ENCODE results near the gene WASF3.

The WASF3 gene

GRCh38 chr13:26541041-26541440 lies 16.4 kb upstream of the WASF3 start:
- H3K4me1 ChIP-seq (ENCODE audit: insufficient read depth, low read length, severe bottlenecking): no peaks in the 10 kb centered on the region
- no peaks in the 10 kb centered on the region; the same call in 1 of the 2 replicates for H3K27me3 ChIP-seq (ENCODE audit: insufficient read depth, low read length)
- H3K4me3 ChIP-seq (ENCODE audit: low read depth, low read length, poor library complexity, severe bottlenecking): no peak overlapping the region
- H3K9me3 ChIP-seq (ENCODE audit: low read length): no peaks in the 10 kb centered on the region
- no peak overlapping the region for H3K4me2 ChIP-seq (ENCODE audit: low read length)
- H2AFZ ChIP-seq (ENCODE audit: low read length): no peak overlapping the region
- H3K36me3 ChIP-seq (ENCODE audit: insufficient read depth, low read length): no peaks in the 10 kb centered on the region
- TF ChIP-seq, protein P1, sequence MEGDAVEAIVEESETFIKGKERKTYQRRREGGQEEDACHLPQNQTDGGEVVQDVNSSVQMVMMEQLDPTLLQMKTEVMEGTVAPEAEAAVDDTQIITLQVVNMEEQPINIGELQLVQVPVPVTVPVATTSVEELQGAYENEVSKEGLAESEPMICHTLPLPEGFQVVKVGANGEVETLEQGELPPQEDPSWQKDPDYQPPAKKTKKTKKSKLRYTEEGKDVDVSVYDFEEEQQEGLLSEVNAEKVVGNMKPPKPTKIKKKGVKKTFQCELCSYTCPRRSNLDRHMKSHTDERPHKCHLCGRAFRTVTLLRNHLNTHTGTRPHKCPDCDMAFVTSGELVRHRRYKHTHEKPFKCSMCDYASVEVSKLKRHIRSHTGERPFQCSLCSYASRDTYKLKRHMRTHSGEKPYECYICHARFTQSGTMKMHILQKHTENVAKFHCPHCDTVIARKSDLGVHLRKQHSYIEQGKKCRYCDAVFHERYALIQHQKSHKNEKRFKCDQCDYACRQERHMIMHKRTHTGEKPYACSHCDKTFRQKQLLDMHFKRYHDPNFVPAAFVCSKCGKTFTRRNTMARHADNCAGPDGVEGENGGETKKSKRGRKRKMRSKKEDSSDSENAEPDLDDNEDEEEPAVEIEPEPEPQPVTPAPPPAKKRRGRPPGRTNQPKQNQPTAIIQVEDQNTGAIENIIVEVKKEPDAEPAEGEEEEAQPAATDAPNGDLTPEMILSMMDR (IDR thresholded peaks at IDR 0.05; ENCODE audit: low read length): no peak
- TF ChIP-seq EZH2 (IDR thresholded peaks at IDR 0.05; ENCODE audit: borderline replicate concordance, low read length): no peak
- no peaks in the 10 kb centered on the region for H3F3A ChIP-seq (ENCODE audit: insufficient read depth, low read length)
- H4K20me1 ChIP-seq (ENCODE audit: insufficient read depth, low read length): no peaks in the 10 kb centered on the region
- H3K9me2 ChIP-seq (ENCODE audit: low read depth, low read length): no peaks in the 10 kb centered on the region
- no peak overlapping the region for H3K9ac ChIP-seq (ENCODE audit: low read length)
- no peaks in the 10 kb centered on the region for H3K79me2 ChIP-seq (ENCODE audit: insufficient read depth, low read length)
- H3K27ac ChIP-seq (ENCODE audit: low read depth, low read length, poor library complexity, severe bottlenecking): no peak overlapping the region

GRCh38 chr13:26541678-26542568 lies 15.6 kb upstream of the WASF3 start:
- Histone ChIP-seq H3K27ac (ENCODE audit: low read depth, low read length, poor library complexity, severe bottlenecking) (no peak overlapping the region), H3F3A (ENCODE audit: insufficient read depth, low read length) (no peaks in the 10 kb centered on the region), H4K20me1 (ENCODE audit: insufficient read depth, low read length) (no peaks in the 10 kb centered on the region), H2AFZ (ENCODE audit: low read length) (no peak overlapping the region), H3K9me2 (ENCODE audit: low read depth, low read length) (no peaks in the 10 kb centered on the region), H3K9me3 (ENCODE audit: low read length) (no peaks in the 10 kb centered on the region), H3K4me3 (ENCODE audit: low read depth, low read length, poor library complexity, severe bottlenecking) (no peak overlapping the region), H3K27me3 (ENCODE audit: insufficient read depth, low read length) (no peaks in the 10 kb centered on the region; the same call in 1 of the 2 replicates), H3K4me1 (ENCODE audit: insufficient read depth, low read length, severe bottlenecking) (no peaks in the 10 kb centered on the region), H3K36me3 (ENCODE audit: insufficient read depth, low read length) (no peaks in the 10 kb centered on the region), H3K4me2 (ENCODE audit: low read length) (no peak overlapping the region), H3K9ac (ENCODE audit: low read length) (no peak overlapping the region), H3K79me2 (ENCODE audit: insufficient read depth, low read length) (no peaks in the 10 kb centered on the region)
- TF ChIP-seq EZH2 (IDR thresholded peaks at IDR 0.05; ENCODE audit: borderline replicate concordance, low read length): no peak
- TF ChIP-seq, protein P1 (IDR thresholded peaks at IDR 0.05; ENCODE audit: low read length): no peak

GRCh38 chr13:26544707-26545106 lies 12.8 kb upstream of the WASF3 start:
- TF ChIP-seq EZH2 (IDR thresholded peaks at IDR 0.05; ENCODE audit: borderline replicate concordance, low read length): no peak
- TF ChIP-seq, protein P1 (IDR thresholded peaks at IDR 0.05; ENCODE audit: low read length): no peak
- Histone ChIP-seq H3K27me3 (ENCODE audit: insufficient read depth, low read length) (no peaks in the 10 kb centered on the region; the same call in 1 of the 2 replicates), H3K4me2 (ENCODE audit: low read length) (no peak overlapping the region), H4K20me1 (ENCODE audit: insufficient read depth, low read length) (no peaks in the 10 kb centered on the region), H2AFZ (ENCODE audit: low read length) (no peak overlapping the region), H3K27ac (ENCODE audit: low read depth, low read length, poor library complexity, severe bottlenecking) (no peak overlapping the region), H3K79me2 (ENCODE audit: insufficient read depth, low read length) (no peaks in the 10 kb centered on the region), H3K4me1 (ENCODE audit: insufficient read depth, low read length, severe bottlenecking) (no peaks in the 10 kb centered on the region), H3F3A (ENCODE audit: insufficient read depth, low read length) (no peaks in the 10 kb centered on the region), H3K4me3 (ENCODE audit: low read depth, low read length, poor library complexity, severe bottlenecking) (no peak overlapping the region), H3K36me3 (ENCODE audit: insufficient read depth, low read length) (no peaks in the 10 kb centered on the region), H3K9me3 (ENCODE audit: low read length) (no peaks in the 10 kb centered on the region), H3K9me2 (ENCODE audit: low read depth, low read length) (no peaks in the 10 kb centered on the region), H3K9ac (ENCODE audit: low read length) (no peak overlapping the region)
